Hippocampal formation (tissue), 2 donors: ENCODE results near the gene PDE7B.

ENCODE experiments used
- DNase-seq, 2 donors: peaks; one replicate each; lab custom pipeline; 2025; lab: John Stamatoyannopoulos, UW

PDE7B gene

DNA sequence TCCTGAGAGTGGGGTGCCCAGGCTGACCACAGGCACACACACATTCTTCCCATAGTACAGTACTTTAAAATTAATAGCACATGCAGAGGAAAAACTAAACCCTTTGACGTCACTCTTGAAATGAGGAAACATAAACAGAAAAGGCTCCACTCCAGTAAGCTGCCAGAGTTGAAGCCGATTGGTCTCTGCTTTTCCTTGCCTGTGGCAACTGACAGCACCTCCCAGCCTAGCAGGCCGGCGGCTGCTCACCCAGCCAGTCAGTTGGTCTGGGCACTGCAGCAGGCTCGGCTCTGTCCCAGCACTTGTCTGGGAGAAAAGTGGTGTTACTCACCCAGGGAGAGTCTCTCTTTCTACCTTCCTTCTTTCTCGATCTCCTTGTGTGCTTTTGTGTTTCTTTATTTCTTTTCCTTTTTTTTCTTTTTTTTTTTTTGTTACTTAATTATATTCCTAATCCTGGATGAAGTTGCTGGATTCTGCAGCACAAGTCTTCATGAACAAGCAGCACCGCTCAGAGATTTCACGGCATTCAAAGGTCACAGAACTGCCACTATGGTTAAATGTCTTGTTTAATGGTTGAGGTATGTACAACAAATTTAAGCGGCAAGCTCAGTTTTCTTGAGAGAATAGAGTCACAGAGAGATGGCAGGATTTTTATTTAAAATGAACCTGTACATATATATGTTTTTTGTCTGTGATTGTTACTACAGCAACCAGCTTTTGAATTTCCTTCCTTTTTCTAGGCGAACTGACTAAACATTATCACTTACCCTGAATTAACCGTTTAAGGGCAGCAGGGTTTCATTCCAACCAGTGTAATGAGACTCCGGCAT is at the start of gene PDE7B:
Gene PDE7B (plus strand): TSS at position 260 of the 830 bp plus-strand sequence.
- DNase-seq = peak; percentile 39 to 45

- no peak for DNase-seq
These were observed 49.6 kb upstream of the PDE7B start for GRCh38 chr6:135801755-135802465.

DNA sequence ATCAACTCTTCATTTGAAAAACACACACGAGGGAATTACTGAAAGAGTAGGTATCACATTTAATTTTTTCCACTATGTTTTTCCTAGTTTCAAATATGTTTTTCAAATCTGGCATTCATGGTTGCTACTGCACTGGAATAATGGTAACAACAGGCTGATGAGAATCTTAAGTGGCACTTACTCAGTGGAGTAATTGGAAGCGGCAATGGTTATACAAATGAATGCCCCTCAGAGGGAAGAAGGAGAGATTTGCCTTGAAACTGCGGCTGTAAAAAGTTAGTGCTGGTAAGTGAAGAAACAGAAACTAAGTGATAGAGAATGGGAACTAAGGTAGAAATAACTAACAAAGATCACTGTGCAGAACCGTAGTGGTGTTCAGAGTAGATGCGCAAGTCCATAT is 41.0 kb upstream of the PDE7B start:
- no peak for DNase-seq

GRCh38 chr6:135811170-135811569 is 40.3 kb upstream of the PDE7B start:
- no peak for DNase-seq

DNA sequence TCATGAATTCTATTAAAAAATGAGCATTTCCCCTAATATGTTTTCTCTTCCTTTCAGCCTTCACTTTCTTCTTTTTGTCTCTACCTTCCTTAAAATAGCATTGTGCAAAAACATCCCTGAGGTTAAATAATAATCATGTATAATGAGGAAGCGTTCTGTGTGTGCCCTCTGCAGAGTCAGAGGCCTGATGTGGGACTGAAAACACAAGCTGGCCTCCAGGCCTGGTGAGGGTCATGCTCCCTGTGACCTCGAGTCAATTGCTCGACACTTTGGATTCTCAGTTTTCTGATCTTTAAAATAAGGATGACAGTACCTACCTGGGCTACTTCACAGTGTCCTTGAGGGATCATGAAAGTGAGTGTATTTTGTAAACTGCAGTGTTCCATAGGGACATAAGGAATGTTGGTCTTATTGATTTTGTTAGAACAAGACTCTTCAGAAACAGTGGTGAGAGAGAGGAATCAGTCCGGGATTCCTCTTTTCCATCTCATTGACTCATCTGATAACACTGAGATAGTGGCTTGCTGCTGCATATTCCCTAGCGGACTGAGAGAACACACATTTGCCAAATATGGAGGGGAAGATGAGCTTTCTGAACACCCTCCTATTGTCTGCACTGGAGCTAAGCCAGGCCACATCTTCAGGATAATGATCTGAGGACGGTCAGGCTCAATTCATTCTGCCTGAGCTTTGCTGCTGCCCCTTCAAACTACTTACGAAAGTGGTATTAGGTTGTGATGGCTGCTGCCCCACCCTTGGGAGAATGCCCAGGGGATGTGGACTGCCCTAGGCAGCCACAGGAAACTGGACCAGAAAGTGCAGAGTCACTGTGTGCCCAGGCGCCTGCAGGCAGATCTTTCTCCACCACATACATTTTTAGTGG is 39.6 kb upstream of the PDE7B start:
- DNase-seq = no peak

DNA sequence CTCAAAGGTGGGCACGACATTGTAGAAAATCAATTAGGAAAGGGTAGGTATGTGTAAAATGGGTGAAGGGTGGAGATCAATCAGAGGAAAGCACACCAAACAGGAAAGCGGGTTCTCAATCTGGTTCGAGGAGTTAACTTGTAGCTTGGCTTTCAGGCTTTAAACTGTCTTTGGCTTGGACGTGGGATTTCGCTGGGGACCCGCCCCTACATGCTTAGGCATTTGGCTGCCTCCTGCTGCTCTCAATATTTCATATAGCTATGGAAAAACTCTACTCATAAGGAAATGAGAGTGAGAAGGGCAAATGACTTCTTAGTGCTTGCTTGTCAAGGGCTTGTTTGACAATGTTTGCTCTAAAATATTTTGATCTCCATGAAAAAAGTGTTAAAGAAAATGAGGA is 38.1 kb upstream of the PDE7B start:
- DNase-seq = no peak

GRCh38 chr6:135814043-135814442 is 37.5 kb upstream of the PDE7B start:
- DNase-seq = no peak

DNA sequence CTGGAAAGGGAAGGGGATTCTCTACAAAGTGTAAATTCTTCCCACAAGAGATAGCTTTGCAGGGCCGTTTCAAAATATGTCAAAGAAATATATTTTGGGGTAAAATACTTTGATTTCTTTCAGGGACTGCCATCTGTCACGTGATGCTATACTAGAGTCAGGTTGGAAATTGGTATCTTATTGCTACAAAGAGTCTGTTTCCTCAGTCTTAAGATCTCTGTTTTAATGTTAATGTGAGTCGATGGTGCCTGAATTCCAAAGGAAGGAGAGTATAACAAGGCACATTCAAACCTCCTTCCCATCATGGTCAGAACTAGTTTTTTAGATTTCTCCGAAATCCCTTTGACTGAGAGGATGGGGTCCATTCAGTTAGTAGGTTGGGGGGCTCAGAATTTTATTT is 36.3 kb upstream of the PDE7B start:
- no peak for DNase-seq

DNA sequence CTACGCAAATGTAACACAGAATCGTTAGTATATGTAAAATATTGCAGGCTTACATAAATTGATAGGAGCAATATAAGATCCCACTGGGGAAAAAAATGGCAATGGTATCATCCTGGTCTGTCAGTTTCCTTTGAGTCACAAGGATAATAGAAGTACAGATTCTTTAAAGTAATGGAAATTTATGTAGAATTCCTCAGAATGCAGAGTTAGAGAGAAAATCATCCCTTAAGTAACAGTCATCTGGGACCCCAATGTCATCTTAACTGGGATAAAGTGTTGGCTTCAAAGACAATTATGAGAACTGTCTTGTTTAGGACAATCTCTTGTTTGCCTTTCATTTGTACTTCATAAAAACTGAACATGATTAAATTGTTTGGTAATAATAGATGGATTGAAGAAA is 34.5 kb upstream of the PDE7B start:
- DNase-seq = no peak

GRCh38 chr6:135819665-135820064 is 31.8 kb upstream of the PDE7B start:
- DNase-seq = no peak

- no peak for DNase-seq
These were observed 31.2 kb upstream of the PDE7B start for GRCh38 chr6:135820340-135820739.

- DNase-seq = no peak
These were observed 27.6 kb upstream of the PDE7B start for GRCh38 chr6:135823851-135824250.

- DNase-seq = no peak
These were observed 25.2 kb upstream of the PDE7B start for GRCh38 chr6:135826236-135826804.

- no peak for DNase-seq
These were observed 23.5 kb upstream of the PDE7B start for GRCh38 chr6:135828021-135828420.

DNA sequence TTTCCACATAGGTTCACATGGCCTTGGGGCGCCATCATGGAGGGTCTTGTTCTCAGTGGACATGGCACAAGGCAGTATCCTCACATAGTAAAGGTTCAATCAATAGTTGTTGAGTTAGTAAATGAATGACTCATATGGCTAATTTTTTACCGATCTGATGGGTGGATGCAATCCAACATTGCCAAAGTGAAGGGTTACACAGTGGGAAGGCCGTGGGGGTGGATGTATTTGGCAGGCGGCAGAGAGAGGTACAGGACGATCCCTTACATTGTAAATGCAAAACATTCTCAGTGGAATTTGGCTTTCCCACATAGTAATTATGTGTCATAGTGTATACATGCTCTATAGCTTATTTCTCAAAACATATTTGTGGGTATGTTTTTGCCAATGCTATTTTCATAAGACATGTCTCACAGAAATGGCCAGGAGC is 21.0 kb upstream of the PDE7B start:
- DNase-seq = no peak

- peak in 1 of 2 donors; percentile 32 for DNase-seq
These were observed 20.5 kb upstream of the PDE7B start for GRCh38 chr6:135831016-135831415.

- no peak for DNase-seq
These were observed 19.3 kb upstream of the PDE7B start for GRCh38 chr6:135832166-135832565.

DNA sequence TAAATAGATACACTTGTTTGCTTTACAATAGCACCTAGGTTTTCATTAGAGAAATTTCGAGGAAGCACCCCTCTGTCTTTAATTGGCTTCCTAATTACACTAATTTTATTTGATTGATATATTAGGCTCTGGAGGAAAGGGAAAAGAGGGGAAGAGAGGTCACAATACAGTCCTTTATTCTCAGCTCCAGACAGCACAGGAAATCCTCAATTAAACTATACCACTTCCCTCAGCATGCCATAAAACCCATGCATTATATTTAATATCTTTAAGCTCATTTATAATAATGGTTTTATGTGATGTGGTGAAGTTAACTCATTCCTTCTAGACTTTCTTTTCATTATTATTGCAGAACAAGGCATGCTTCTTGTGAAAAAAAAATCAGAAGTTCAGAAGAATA is 17.7 kb upstream of the PDE7B start:
- no peak for DNase-seq

DNA sequence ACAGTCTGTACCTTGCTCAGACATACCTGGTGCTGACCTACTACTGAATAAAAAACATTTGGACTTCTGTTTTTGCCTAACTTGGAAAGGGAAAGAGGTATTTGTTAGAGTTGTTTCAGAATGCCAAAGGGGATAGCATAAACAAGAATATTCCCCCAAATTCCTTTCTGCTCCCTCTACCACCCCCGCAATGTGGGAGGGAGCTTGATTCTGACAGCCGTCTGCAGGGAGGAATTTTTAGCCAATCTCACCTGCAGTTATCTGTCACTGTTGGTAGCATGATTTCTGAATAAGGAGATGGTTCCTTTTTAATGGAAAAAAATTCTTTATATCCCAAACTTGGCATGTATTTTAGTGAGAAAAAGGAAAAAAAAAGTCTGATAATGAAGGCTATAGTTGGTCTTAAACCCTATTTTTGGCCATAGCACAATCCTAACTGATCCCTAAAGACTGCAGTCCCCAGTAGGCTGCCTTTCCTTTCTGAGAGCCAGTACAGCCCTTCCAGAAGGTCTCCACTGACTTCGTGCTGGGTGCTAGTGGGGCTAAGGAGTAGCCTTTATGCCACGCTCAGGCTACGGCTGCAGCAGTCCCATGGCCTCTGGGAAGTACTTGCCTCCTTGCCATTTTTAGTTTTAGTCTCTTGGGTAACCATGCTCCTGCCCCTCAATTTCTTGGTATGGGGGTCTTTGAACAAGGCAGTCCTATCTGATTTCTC is 13.6 kb upstream of the PDE7B start:
- no peak for DNase-seq

DNA sequence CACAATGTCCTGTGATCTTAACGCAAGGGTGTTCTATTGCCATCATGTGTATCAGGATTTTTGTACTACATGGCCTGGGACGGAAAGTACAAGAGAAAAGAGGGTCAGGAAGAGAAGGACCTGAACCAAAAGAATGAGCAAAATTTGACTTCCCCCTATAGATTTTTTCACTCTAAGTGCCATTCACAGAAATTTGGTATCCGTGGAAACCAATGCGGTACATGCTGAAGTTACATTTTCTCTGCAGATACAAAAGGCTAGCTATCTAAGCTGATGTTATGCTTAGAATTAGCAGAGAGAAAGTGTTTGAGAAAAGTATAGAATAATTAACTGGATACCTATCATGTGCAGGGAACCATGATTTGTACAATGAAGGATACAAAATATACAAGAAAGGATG is 12.4 kb upstream of the PDE7B start:
- DNase-seq = no peak
